ENCODE results near the gene SIGLEC15. TPM values are rescaled to one million over a fixed set of nuclear protein-coding genes. Genes with fewer than 3 reads are reported as not detected.

Gene SIGLEC15
- total and polyA plus RNA-seq, 4 donors, result 0.04 to 0.91 (median 0.68) TPM

- Histone ChIP-seq H3K4me1 (ENCODE audit: control insufficient read depth in 5 of 5, insufficient read depth in 5 of 5, low read length in 5 of 5) (peaks cover 0 to 16% (median 4%) of the 10 kb centered on the region in 5 donors), H3K4me3 (no peak overlapping the region), H3K9ac (ENCODE audit: insufficient read depth in 1 of 2, low read length in 2 of 2) (no peak overlapping the region), H3K9me3 (ENCODE audit: control insufficient read depth in 4 of 4, insufficient read depth in 3 of 4, low read length in 3 of 4) (peaks cover 0 to 4% (median 0%) of the 10 kb centered on the region in 4 donors), H3K27me3 (ENCODE audit: control insufficient read depth in 3 of 3, insufficient read depth in 3 of 3, low read length in 2 of 3) (peaks cover 0 to 31% (median 19%) of the 10 kb centered on the region in 3 donors), H3K36me3 (ENCODE audit: control insufficient read depth in 4 of 4, insufficient read depth in 4 of 4, low read length in 4 of 4) (no peaks in the 10 kb centered on the region), H3K27ac (ENCODE audit: low read depth in 1 of 2, low read length in 1 of 2) (no peak overlapping the region)
- no peak for TF ChIP-seq CTCF (IDR thresholded peaks at IDR 0.05; ENCODE audit: control extremely low read depth, extremely low read depth)
- DNase-seq (no peak), ATAC-seq (ENCODE audit: insufficient read depth, low FRiP score) (no peak)
- WGBS, 2 donors, result 92% methylated on average over 12 of the region's 12 CpGs
Observed at GRCh38 chr18:45841765-45842442, 16.4 kb downstream of the SIGLEC15 start.

DNA sequence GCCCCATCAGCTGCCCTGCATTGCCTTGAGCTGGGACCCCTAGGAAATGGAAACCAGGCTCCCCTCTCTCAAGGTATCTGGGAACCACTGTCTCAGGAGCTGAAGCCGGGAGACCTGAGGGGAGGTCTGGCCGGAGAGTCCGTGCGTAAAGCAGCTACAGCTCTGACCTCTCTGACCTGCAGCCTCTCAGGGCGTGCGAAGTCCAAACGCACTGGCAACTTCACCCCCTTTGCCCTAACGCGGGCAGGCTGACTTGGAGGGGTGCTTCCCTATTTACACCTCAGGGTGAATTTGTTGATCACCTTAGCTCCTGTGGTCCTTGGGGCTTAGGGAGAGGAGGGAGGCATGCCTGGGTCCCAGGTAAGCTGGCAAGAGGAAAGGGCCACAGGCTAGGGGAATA lies 17.5 kb downstream of the SIGLEC15 start:
- H3K27ac ChIP-seq (ENCODE audit: low read depth in 1 of 2, low read length in 1 of 2), result no peak overlapping the region
- H3K9me3 ChIP-seq (ENCODE audit: control insufficient read depth in 4 of 4, insufficient read depth in 3 of 4, low read length in 3 of 4), result no peaks in the 10 kb centered on the region
- peaks cover 0 to 24% (median 12%) of the 10 kb centered on the region in 3 donors for H3K27me3 ChIP-seq (ENCODE audit: control insufficient read depth in 3 of 3, insufficient read depth in 3 of 3, low read length in 2 of 3)
- WGBS, 2 donors, result 80 to 86% methylated on average over 9 of the region's 9 CpGs
- H3K36me3 ChIP-seq (ENCODE audit: control insufficient read depth in 4 of 4, insufficient read depth in 4 of 4, low read length in 4 of 4), result no peaks in the 10 kb centered on the region
- ATAC-seq (ENCODE audit: insufficient read depth, low FRiP score), result no peak
- H3K4me1 ChIP-seq (ENCODE audit: control insufficient read depth in 5 of 5, insufficient read depth in 5 of 5, low read length in 5 of 5), result peaks cover 0 to 6% (median 1%) of the 10 kb centered on the region in 5 donors
- H3K9ac ChIP-seq (ENCODE audit: insufficient read depth in 1 of 2, low read length in 2 of 2), result no peak overlapping the region
- no peak for TF ChIP-seq CTCF (IDR thresholded peaks at IDR 0.05; ENCODE audit: control extremely low read depth, extremely low read depth)
- H3K4me3 ChIP-seq, result no peak overlapping the region
- DNase-seq, result no peak

- 84 to 91% methylated on average over 7 of the region's 7 CpGs for WGBS, 2 donors
- TF ChIP-seq CTCF (IDR thresholded peaks at IDR 0.05; ENCODE audit: control extremely low read depth, extremely low read depth), result no peak
- no peaks in the 10 kb centered on the region for H3K9me3 ChIP-seq (ENCODE audit: control insufficient read depth in 4 of 4, insufficient read depth in 3 of 4, low read length in 3 of 4)
- H3K4me3 ChIP-seq, result no peak overlapping the region
- no peak overlapping the region for H3K9ac ChIP-seq (ENCODE audit: insufficient read depth in 1 of 2, low read length in 2 of 2)
- H3K27ac ChIP-seq (ENCODE audit: low read depth in 1 of 2, low read length in 1 of 2), result no peak overlapping the region
- peaks cover 5 to 10% (median 7%) of the 10 kb centered on the region in 4 donors for H3K36me3 ChIP-seq (ENCODE audit: control insufficient read depth in 4 of 4, insufficient read depth in 4 of 4, low read length in 4 of 4)
- H3K4me1 ChIP-seq (ENCODE audit: control insufficient read depth in 5 of 5, insufficient read depth in 5 of 5, low read length in 5 of 5), result no peaks in the 10 kb centered on the region
- H3K27me3 ChIP-seq (ENCODE audit: control insufficient read depth in 3 of 3, insufficient read depth in 3 of 3, low read length in 2 of 3), result peaks cover 0 to 9% (median 0%) of the 10 kb centered on the region in 3 donors
- no peak for ATAC-seq (ENCODE audit: insufficient read depth, low FRiP score)
- DNase-seq, result no peak
Observed at GRCh38 chr18:45844938-45845337, 19.5 kb downstream of the SIGLEC15 start.
